A172 (cell line): ENCODE results near the gene SPESP1. TPM values are rescaled to one million over a fixed set of nuclear protein-coding genes. Genes with fewer than 3 reads are reported as not detected.
"Not testable (repeated sequence)": the region's sequence is repeated elsewhere in the genome, so short reads cannot be mapped to it uniquely, and the experiment has no call there.

Experiments
- DNase-seq: peaks from one replicate; pipeline ENCODE4 v3.0.0-alpha.2; 2015; ENCODE audit warnings: low spot score
- total RNA-seq: library from RNA; depleted of rRNA; stranded (reverse); fragments of >200 nt; shearing (Covaris generic); gene quantifications from 2 replicates; pipeline ENCODE4 v1.2.3, GENCODE V29; 2014

The SPESP1 gene
- total RNA-seq, 1 experiment from 2014 or later = not detected

DNA sequence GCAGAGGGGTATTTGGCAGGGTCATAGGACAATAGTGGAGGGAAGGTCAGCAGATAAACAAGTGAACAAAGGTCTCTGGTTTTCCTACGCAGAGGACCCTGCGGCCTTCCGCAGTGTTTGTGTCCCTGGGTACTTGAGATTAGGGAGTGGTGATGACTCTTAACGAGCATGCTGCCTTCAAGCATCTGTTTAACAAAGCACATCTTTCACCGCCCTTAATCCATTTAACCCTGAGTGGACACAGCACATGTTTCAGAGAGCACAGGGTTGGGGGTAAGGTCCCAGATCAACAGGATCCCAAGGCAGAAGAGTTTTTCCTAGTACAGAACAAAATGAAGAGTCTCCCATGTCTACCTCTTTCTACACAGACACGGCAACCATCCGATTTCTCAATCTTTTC is 33.4 kb downstream of the SPESP1 start:
- DNase-seq = not testable (repeated sequence)

DNA sequence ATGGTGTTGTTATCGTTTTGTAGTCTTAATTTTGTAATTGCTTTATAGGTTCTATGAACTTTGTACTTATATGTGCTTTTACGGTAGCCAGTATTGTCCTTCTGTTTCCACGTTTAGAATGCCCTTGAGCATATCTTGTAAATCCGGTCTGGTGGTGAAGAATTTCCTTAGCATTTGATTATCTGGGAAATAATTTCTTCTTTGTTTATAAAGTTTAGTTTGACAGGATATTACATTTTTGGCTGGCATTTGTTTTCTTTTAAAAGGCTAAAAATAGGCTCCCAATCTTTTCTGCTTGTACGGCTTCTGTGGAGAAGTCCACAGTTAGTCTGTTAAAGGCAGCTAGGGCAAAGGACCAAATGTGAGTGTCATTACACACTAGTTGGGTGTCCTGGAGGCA is 36.7 kb downstream of the SPESP1 start:
- DNase-seq = no peak

DNA sequence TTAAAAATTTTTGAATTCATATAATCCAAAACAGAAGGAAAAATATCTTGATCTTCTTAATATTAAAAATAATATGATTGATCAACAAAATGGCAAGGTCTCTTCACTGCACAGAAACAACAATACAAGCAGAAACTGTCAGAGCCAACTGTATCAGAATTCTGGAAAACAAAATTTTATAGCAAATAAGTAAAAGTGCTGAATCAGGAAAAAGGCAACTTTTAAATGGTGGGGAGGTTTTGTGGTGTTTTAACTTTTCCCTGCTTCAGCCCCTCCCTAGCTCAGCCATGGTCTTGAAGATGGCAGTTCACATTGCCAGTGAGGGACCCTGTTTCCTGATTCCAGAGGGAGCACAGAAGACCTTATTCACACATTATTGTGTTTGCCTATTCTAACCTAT is 37.6 kb downstream of the SPESP1 start:
- DNase-seq = no peak

DNA sequence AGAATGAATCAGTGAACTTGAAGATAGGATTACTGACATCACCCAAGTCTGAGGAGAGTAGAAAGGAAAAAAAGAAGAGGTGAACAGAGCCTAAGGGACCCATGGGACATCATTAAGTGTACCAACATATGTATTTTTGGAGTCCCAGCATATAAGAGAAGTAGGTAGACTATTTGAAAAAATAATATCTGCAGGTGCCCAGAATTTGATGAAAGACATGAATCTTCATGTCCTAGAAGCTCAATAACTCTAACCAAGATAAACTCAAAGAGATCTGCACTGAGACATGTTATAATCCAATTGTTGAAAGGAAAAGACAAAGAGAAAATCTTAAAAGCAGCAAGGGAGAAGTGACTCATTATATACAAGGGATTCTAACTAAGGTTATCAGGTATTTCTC is 39.0 kb downstream of the SPESP1 start:
- no peak for DNase-seq

DNA sequence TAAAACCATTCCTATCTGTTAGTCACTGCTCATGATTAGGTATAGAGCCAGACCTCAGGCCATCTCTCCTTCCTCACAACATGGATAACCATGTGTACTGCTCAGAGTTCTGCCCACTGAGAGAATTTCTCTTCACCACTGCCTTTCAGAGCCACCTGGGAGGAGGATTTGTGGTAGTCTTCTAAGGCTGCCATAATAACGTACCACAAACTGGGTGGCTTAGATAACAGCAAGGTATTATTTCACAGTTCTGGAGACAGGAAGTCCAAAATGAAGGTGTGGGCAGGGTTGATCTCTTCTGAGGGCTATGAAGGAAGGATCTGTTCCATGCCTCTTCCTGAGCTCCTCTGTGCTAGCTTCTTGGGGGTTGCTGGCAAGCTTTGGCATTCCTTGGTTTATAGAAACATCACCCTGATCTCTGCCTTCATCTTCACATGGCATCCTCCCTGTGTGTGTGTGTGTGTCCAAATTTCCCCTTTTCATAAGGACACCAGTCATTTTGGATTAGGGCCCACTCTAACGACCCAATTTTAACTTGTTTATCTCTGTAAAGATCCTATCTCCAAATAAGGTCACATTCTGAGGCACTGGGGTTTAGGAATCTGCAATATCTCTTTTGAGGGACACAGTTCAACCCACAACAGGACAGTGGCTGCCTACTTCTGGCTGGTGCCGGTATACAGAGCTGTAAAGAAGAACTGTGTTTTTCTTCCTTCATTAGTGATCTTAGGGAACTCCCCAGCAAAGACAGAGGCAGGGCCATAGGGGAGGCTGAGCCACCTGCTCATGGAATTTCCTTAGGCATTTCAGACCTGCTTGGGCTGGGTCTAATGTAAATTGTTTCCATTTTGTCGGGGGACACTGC is 42.1 kb downstream of the SPESP1 start:
- DNase-seq = no peak

- not testable (repeated sequence) for DNase-seq
These were observed 45.4 kb downstream of the SPESP1 start for GRCh38 chr15:68975651-68976160.

DNA sequence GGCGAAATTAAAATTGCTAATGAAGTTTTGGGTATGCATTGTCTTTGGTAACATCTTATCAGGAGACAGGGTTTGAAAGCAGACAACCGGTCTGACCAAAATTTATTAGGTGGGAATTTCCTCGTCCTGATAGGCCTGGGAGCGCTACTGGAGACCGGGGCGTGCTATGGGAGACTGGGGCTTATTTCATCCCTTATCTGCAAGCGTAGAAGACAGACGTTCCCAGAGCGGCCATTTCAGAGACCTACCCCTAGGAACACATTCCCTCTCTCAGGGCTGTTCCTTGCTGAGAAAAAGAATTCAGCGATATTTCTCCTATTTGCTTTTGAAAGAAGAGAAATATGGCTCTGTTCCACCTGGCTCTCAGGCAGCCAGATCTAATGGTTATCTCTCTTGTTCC is 47.1 kb downstream of the SPESP1 start:
- not testable (repeated sequence) for DNase-seq

- no peak for DNase-seq
These were observed 48.7 kb downstream of the SPESP1 start for GRCh38 chr15:68979006-68979405.

GRCh38 chr15:68979816-68980215 is 49.5 kb downstream of the SPESP1 start:
- DNase-seq = no peak

DNA sequence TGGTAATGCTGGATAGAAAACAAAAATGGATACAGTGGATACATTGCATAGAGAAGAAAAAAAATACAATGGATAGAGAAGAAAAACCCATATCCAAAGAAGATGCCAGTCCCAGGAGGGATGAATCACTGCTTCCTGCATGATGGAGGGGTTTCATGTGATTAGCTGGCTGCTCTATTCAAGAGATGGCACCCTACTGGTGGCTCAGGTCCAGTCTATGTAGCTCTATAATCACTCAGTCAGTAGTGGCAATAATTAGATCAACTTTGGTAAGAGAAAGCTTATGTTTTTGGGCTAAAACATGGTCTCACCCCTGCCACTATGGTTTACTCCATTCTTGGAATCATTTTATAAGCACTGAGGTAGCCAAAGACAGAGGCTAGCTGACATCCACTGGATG is 50.5 kb downstream of the SPESP1 start:
- DNase-seq = no peak

- DNase-seq = no peak
These were observed 51.6 kb downstream of the SPESP1 start for GRCh38 chr15:68981941-68982340.

- DNase-seq = no peak
These were observed 52.7 kb downstream of the SPESP1 start for GRCh38 chr15:68982976-68983563.

DNA sequence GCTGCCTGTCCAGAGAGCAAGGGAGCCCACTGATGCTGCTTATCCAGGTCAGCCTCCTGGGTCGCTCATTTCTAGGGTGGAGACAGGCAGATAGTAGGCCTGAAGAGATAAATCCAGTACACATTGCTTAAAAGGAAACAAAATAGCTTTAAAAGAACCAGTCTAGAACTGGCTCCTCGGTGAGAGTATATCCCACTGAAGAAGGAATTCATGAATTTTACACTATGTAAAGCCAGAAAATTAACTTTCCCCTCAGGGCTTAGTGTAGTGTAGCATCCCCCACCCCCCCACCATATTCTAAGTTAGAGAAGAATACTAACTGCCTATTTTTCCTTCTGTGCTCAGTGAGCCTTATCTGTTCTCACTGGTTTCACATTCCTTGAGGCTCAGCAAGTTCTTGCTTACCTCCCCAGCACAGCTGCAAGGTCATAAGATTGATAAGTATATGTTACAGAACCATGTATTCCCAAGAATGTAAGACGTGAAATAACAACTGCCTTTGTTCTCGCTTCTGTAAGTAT is 53.7 kb downstream of the SPESP1 start:
- no peak for DNase-seq

- DNase-seq = no peak
These were observed 54.3 kb downstream of the SPESP1 start for GRCh38 chr15:68984586-68984985.

- no peak for DNase-seq
These were observed 55.1 kb downstream of the SPESP1 start for GRCh38 chr15:68985361-68985891.

- DNase-seq = no peak
These were observed 56.0 kb downstream of the SPESP1 start for GRCh38 chr15:68986322-68986721.

DNA sequence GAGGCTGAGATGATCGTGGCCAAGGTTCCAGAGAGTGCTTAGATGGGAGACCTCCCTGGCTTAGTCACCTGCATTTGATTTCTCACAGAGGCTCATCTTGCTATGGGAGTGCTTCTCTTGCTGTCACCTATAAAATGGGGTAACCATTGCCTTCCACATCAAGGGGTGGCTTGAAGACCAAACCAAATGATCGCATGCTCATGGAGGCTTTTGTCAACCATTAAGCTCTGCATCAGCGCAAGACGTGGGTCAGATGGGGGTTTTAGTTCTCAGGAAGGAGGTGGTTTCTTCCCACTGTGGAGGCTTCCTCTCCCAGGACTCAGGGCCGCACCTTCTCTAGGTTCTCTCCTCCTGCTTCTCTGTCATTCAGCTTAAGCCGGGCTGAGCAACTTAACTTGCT is 56.8 kb downstream of the SPESP1 start:
- no peak for DNase-seq

DNA sequence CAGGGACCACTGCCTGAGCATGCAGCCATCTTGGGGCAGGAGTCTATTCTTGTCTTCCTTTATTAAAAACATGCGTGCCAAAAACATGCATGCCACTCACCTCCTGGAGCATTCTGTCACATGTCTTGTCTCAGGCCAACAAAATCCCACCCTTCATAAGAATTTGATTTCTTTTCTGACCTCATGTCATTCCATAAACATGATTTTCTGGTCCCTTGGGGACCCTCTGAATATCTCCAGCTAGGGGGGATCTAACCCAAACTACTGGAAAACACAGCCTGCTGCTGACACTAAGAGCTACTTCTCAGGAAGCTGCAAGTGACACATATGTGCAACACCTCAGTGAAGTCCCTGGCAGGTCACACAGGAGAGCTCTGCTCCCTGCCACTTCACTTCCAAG is 57.4 kb downstream of the SPESP1 start:
- DNase-seq = no peak

DNA sequence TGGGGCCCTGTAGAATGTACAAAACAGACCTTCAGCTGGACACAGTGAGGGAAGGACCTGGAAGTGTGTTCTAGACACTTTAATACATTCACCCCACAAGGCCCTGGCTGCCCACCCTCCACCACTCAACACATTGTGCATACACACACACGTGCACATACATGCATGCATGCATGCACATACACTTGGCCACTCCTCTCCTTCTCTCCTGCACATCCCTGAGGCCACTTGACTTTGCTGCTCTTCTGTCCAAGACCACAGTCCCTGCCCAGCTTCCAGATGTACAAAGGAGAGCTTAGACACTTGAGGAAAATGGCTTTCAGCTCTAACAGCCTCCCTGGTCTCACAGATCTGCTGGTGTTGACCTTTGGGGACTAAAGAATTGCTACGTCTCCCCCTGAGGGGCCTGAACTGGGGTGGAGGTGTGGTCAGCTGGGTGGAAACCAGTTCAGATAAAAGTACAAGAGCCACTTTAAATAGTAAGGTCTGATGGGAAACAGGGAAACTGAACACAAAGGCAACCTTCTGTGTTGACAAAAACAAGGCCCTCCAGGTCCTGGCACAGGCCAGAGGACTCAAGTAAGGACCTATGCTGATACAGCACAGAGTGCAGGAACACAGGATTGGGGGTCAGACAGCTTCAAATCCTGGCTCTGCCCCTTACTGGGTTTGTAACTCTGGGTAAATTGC is 59.4 kb downstream of the SPESP1 start:
- DNase-seq = no peak

- no peak for DNase-seq
These were observed 60.1 kb downstream of the SPESP1 start for GRCh38 chr15:68990231-68990991.

DNA sequence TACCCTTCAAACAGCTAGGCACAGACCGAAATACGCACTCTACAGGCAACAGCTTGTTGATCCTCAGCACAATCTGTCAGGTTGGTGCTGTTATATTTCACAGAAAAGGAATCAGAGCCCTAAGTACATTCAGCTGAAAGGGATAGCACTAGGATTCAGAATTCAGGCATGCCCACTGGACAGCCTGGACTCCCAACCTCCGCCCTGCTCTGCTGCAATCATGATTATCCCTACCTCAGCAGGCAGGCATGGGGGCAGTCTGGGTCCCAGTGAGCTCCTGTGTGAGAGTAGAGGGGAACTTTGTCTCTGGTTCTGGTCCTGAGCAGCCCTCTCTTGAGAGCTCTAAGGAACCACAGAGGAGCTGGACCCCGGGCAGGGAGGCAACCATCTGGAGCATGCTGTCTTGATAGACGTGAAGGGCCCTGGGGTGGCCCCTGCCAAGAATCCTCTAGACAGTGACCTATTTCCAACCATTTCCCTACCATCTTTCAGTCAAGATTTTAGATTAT is 60.7 kb downstream of the SPESP1 start:
- DNase-seq = no peak
